DOHH2 (cell line): Measurements from ENCODE around the gene SAMD7.
A peak's percentile ranks its signal among the peaks of the same experiment; 100 is the strongest.

Experiments used
- H3F3A ChIP-seq: fragments of 200-600 bp; sonication (generic), shearing (Covaris generic); 2 replicates; pipeline ENCODE4 v1.6.0; 2016; ENCODE audit warnings: antibody characterized with exemption, mild to moderate bottlenecking; ENCODE audit not compliant: control insufficient read depth, insufficient read depth
- H3K27ac ChIP-seq: fragments of 200-600 bp; sonication (generic); 2 replicates; pipeline ENCODE4 v1.5.1; 2014; ENCODE audit warnings: low read depth, mild to moderate bottlenecking, low read length, moderate library complexity
- H3K27me3 ChIP-seq: fragments of 200-600 bp; sonication (generic); 2 replicates; pipeline ENCODE4 v1.6.1; 2014; ENCODE audit warnings: mild to moderate bottlenecking, low read length, mixed read lengths; ENCODE audit not compliant: control insufficient read depth
- H3K36me3 ChIP-seq: fragments of 200-600 bp; sonication (generic); 2 replicates; pipeline ENCODE4 v1.6.1; 2014; ENCODE audit warnings: mild to moderate bottlenecking, low read length, moderate library complexity, mixed read lengths; ENCODE audit not compliant: control insufficient read depth
- H3K4me1 ChIP-seq: fragments of 200-600 bp; sonication (generic); 2 replicates; pipeline ENCODE4 v1.6.1; 2014; ENCODE audit warnings: mild to moderate bottlenecking, low read length, mixed read lengths; ENCODE audit not compliant: control insufficient read depth
- H3K4me2 ChIP-seq: fragments of 200-600 bp; sonication (generic); 2 replicates; pipeline ENCODE4 v1.6.0; 2014; ENCODE audit warnings: mild to moderate bottlenecking, low read length, moderate library complexity
- H3K4me3 ChIP-seq: fragments of 200-600 bp; sonication (generic); 2 replicates; pipeline ENCODE4 v1.5.1; 2014; ENCODE audit warnings: mild to moderate bottlenecking, low read length, mixed read lengths
- H3K79me2 ChIP-seq: fragments of 200-600 bp; sonication (generic); 2 replicates; pipeline ENCODE4 v1.6.1; 2014; ENCODE audit warnings: mild to moderate bottlenecking, low read length, mixed read lengths; ENCODE audit not compliant: control insufficient read depth
- H3K9me2 ChIP-seq: fragments of 200-600 bp; sonication (generic); replicated peaks from 2 replicates; pipeline ENCODE4 v1.6.1; 2014; ENCODE audit warnings: mild to moderate bottlenecking, low read length, mixed read lengths; ENCODE audit not compliant: control insufficient read depth
- H3K9me3 ChIP-seq: fragments of 200-600 bp; sonication (generic); 2 replicates; pipeline ENCODE4 v1.6.1; 2014; ENCODE audit warnings: antibody characterized with exemption, low read length, mixed read lengths; ENCODE audit not compliant: control insufficient read depth, insufficient read depth
- H4K20me1 ChIP-seq: fragments of 200-600 bp; sonication (generic); 2 replicates; pipeline ENCODE4 v1.6.0; 2014; ENCODE audit warnings: low read depth, mild to moderate bottlenecking, antibody characterized with exemption, low read length, moderate library complexity; ENCODE audit not compliant: control insufficient read depth, insufficient read depth
- EZH2phosphoT487 ChIP-seq: fragments of 200-600 bp; sonication (generic); IDR thresholded peaks from 2 replicates; pipeline ENCODE4 v1.6.1; 2017; ENCODE audit warnings: borderline replicate concordance, mild to moderate bottlenecking, antibody characterized with exemption, low read length, moderate library complexity, mixed read lengths
- TF ChIP-seq, protein P1 (sequence below): fragments of 200-600 bp; sonication (generic); IDR thresholded peaks from one replicate; pipeline ENCODE4 v1.5.1; 2014; ENCODE audit warnings: antibody characterized with exemption, mild to moderate bottlenecking, low read depth, low read length; ENCODE audit not compliant: poor library complexity, severe bottlenecking

Gene SAMD7, protein sequence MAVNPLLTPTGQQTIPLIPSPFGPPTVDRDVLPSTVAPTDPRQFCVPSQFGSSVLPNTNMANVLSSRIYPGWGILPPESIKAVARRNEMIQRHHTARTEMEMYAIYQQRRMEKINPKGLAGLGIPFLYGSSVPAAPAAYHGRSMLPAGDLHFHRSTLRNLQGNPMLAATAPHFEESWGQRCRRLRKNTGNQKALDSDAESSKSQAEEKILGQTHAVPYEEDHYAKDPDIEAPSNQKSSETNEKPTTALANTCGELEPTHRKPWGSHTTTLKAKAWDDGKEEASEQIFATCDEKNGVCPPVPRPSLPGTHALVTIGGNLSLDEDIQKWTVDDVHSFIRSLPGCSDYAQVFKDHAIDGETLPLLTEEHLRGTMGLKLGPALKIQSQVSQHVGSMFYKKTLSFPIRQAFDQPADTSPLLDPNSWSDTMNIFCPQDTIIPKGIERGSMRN

DNA sequence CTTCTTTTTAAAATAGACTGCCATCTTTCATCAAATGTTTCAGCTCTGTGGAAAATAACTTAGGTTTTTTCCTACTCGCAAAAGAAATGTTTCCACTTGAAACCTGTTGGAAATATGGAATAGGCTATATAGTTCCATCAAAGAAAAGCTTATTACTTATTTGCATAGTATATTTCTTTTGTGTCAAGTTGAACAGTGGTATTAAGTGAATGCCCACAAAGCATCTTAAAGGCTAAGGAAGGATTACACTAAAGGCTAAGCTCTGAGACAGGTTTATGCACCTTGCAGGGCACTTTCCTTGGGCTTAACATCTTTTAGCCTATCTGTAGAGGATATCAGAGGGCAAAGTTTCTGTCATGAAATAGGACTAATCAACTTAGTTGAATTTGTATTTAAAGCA lies at the start of gene SAMD7:
TSS of gene SAMD7 (plus strand) at position 301 of the 400 bp plus-strand sequence. CDS start 7,927 bp downstream, outside the sequence.
- Histone ChIP-seq H3K9me3 (no peaks in the 10 kb centered on the region), H3K27me3 (no peaks in the 10 kb centered on the region), H4K20me1 (no peaks in the 10 kb centered on the region), H3K4me2 (no peak within 1 kb of the TSS), H3K79me2 (no peaks in the 10 kb centered on the region), H3K36me3 (no peaks in the 10 kb centered on the region), H3F3A (no peaks in the 10 kb centered on the region), H3K27ac (no peak within 1 kb of the TSS), H3K9me2 (no peaks in the 10 kb centered on the region), H3K4me3 (no peak within 1 kb of the TSS), H3K4me1 (peaks cover 3% of the 10 kb centered on the region; the same call in 1 of the 2 replicates)
- no peak for TF ChIP-seq EZH2phosphoT487
- TF ChIP-seq, protein P1, sequence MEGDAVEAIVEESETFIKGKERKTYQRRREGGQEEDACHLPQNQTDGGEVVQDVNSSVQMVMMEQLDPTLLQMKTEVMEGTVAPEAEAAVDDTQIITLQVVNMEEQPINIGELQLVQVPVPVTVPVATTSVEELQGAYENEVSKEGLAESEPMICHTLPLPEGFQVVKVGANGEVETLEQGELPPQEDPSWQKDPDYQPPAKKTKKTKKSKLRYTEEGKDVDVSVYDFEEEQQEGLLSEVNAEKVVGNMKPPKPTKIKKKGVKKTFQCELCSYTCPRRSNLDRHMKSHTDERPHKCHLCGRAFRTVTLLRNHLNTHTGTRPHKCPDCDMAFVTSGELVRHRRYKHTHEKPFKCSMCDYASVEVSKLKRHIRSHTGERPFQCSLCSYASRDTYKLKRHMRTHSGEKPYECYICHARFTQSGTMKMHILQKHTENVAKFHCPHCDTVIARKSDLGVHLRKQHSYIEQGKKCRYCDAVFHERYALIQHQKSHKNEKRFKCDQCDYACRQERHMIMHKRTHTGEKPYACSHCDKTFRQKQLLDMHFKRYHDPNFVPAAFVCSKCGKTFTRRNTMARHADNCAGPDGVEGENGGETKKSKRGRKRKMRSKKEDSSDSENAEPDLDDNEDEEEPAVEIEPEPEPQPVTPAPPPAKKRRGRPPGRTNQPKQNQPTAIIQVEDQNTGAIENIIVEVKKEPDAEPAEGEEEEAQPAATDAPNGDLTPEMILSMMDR, result no peak

DNA sequence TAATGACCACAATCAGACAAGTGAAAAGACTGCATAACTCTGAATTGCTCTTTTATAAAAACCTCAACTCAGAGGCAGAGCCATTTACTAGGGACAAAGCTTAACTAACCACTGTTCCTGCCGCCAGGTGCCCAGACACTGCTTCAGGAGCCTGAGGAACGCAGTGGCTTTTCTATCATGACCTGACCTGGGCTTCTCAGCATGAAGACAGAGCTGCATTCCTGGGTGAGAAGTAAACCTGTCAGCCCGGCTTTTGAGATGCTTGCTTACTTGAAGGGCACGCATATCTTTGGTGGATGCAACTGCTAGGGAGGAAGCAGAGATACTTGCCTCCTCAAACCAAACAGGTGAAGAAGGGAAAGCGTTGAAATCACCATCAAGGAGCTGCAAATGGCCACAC lies 49.5 kb upstream of the SAMD7 start:
- Histone ChIP-seq H3K79me2 (no peaks in the 10 kb centered on the region), H3K36me3 (no peaks in the 10 kb centered on the region), H3K27ac (no peak overlapping the region), H3K9me2 (no peaks in the 10 kb centered on the region), H3K4me2 (no peak overlapping the region), H3K27me3 (no peaks in the 10 kb centered on the region), H3F3A (no peaks in the 10 kb centered on the region), H3K9me3 (no peaks in the 10 kb centered on the region), H3K4me1 (peaks cover 37% of the 10 kb centered on the region), H4K20me1 (no peaks in the 10 kb centered on the region), H3K4me3 (no peak overlapping the region)
- TF ChIP-seq EZH2phosphoT487, result no peak
- TF ChIP-seq, protein P1, result no peak

DNA sequence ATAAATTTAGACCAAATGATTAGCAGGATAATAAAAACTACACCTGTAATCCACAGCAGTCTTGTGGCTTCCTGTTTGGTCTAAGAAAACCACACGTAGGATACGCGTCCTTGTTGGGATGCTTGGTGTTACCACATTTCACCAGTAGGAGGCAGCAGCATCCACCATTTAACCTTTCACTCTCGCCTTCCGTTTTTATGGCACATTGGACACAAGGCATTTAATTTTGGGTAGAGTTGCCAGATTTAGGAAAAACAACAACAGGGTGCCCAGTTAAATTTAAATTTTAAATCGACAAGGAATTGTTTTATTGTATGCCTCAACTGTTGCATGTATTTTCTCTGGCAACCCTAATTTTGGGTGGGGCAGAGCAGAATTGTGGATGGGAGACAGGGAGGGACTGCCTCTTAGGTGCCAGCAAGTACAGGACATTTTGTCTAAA lies 47.9 kb upstream of the SAMD7 start:
- peak overlapping the region; percentile 57 for H3K4me2 ChIP-seq
- peak overlapping the region; percentile 34 for H3K4me3 ChIP-seq
- TF ChIP-seq, protein P1, result peak; percentile 97
- TF ChIP-seq EZH2phosphoT487, result no peak
- no peaks in the 10 kb centered on the region for H3K79me2 ChIP-seq
- no peaks in the 10 kb centered on the region for H4K20me1 ChIP-seq
- no peaks in the 10 kb centered on the region for H3K36me3 ChIP-seq
- H3K9me3 ChIP-seq, result no peaks in the 10 kb centered on the region
- H3K9me2 ChIP-seq, result no peaks in the 10 kb centered on the region
- H3K27ac ChIP-seq, result no peak overlapping the region
- peaks cover 37% of the 10 kb centered on the region for H3K4me1 ChIP-seq
- H3K27me3 ChIP-seq, result no peaks in the 10 kb centered on the region
- no peaks in the 10 kb centered on the region for H3F3A ChIP-seq
